SH-SY5Y (cell line): ENCODE measurements around the gene TP53I11.

ENCODE experiments used
- GATA2 ChIP-seq: IDR thresholded peaks from 2 replicates; pipeline ENCODE4 v1.6.1; 2011; ENCODE audit warnings: mild to moderate bottlenecking, low read depth, low read length
- GATA3 ChIP-seq: IDR thresholded peaks from 2 replicates; pipeline ENCODE4 v1.6.1; 2011; ENCODE audit warnings: low read depth, mild to moderate bottlenecking, low read length, moderate library complexity

TP53I11 gene

DNA sequence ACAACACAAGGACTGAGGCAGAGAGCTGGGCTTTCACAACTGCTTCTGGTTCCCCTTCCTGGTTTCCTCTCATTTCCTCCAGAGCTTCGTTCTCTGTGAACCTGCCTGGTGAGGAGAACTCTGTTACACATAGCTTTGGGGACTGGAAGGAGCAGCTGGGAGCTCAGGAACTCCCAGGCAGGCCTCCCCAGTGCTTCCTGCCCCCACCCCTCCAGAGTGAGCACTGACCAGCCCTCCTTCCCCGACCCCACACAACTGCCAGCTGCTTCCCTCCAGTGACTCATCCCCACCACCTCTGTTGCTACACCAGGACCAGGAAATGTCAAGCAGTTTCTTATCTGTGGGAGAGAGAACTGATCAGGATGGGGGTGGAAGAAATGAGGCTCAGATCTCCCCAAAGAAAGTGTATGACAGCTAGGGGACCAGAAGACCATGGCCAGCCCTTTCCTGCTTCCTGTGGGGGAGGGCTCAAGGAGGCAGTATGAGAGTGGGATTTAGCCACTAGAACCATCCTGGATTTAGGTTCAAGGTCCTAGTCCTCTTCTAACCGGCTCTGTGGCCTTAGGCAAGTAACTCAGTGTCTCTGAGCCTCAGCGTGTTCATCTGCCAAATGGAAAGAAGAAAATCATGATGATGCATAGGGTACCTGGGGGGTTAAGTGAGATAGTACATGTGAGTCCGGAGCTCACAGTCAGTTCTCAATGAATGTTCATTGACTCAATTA, 4.5 kb upstream of the TP53I11 start:
- TF ChIP-seq GATA3 = no peak
- no peak for TF ChIP-seq GATA2

DNA sequence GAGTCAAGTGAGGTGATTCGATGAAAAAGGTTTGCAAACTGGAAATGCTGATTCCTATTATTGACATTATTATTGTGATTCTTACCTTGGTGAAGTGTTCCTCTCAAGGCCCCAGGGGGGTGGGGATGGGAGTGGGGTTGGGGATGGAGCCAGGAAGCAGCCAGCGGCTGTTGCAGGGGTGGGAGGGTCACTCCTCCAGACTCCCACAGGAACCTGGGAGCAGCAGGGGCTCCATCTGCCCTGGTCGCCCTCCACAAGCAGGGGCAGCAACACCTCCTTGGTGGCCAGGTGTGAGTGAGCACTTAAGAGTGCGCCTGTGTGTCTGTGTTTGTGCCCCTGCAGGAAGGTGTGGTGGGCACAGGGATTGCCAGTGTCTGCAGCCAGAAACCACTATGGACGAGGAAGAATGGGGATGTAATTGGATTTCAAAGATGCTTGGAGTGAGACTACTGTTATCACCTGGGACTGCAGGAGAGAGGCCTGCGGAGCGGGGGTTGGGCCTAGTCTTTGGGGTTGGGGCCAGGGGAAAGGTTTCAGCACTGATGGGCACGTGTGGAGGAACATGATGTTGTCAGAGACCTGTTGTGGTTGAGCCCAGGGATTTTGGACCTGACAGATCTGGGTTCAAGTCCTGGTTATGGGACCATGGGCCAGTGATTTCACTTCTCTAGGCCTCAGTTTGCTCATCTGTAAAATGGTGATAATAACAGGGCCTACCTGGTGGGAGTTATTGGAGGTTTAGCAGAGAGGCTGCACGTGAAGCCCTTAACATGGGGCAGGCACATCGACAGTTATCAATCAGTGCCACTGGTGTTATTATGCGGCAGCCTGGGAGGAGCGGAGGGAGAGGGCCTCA, 3.6 kb upstream of the TP53I11 start:
- no peak for TF ChIP-seq GATA2
- TF ChIP-seq GATA3 = no peak

DNA sequence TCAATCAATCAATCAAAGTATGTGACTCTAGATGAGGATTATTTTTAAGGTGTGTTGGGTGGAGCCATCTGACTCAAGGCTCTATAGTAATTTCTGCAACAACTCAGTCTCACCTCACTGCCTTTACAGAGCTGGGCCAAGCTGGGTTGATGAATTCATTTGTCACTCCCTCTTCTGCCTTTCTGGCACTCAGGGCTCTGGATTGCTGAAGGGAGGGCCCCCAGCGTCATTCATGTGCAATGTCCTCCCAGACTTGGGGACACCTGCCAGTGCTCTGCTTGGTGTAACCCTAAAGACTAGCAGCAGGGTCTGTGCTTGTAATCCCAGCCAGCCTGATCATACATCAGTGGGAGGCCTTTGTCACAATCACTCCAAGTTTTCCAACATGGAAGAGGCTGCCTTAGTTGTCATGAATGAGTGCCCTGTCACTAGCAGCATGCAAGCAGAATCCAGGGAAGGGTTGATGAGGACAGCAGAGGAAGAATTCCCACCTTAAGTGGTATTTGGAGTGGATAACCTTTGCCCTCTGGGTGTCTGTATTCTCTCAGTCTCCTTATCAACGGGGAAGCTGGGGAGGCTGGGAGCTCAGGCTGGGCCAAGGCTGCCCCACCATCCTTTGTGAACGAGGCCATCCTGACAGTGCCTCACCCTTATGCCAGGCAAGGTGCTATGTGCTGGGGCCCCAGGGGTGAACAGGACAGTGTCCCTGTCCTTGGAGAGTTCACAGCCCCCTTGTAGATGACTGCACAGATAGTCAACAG, 2.0 kb upstream of the TP53I11 start:
- TF ChIP-seq GATA3 (no peak), GATA2 (no peak)

DNA sequence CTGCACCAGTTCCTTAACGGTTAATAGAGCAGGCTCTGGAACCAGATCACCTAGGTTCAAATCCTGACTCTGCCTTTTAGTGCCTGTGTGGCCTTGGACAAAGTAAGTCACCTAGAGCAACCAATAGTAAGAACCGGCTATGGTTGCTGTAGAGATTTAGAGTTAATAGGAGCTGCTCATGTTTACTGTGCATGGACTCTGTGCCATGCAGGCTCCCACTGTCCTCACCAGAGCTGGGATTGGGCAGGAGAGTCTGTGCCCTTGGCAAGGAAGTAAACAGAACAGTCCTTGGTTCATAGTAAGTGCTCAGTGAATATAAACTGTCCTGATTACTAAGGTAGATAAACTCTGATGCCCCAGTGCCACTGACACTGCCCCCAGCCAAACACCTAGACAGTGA, 1.4 kb upstream of the TP53I11 start:
- TF ChIP-seq GATA2 (no peak), GATA3 (no peak)

DNA sequence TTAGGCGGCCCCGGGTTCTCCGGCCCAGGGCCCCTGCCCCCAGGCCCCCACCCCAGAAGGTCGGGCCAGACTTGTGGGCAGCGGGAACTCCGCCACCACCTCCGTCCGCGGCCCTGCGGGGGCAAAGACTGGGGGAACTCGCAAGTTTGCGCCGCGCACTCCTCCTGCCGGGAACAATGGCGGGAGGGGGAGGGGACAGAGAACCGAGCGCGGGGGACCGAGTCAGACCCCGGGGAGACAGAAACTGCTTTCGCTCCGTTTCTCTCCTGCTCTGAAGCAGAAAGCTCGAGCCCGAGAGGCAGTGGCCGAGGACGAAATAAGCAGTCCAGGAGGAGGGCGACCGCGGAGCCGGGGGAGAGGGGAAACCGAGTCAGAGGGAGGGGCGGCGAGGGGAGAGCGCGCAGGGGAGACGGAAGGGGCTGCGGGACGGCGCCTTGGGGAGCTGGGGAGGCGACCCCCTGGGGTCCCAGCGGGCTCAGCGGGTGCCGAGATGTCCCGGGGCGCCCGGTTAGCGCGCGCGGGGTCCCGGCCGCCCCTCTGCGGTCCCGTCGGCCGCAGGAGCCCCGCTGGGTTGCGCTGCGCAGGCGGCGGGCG, 555 bp downstream of the TP53I11 start:
- TF ChIP-seq GATA2 (no peak), GATA3 (no peak)

DNA sequence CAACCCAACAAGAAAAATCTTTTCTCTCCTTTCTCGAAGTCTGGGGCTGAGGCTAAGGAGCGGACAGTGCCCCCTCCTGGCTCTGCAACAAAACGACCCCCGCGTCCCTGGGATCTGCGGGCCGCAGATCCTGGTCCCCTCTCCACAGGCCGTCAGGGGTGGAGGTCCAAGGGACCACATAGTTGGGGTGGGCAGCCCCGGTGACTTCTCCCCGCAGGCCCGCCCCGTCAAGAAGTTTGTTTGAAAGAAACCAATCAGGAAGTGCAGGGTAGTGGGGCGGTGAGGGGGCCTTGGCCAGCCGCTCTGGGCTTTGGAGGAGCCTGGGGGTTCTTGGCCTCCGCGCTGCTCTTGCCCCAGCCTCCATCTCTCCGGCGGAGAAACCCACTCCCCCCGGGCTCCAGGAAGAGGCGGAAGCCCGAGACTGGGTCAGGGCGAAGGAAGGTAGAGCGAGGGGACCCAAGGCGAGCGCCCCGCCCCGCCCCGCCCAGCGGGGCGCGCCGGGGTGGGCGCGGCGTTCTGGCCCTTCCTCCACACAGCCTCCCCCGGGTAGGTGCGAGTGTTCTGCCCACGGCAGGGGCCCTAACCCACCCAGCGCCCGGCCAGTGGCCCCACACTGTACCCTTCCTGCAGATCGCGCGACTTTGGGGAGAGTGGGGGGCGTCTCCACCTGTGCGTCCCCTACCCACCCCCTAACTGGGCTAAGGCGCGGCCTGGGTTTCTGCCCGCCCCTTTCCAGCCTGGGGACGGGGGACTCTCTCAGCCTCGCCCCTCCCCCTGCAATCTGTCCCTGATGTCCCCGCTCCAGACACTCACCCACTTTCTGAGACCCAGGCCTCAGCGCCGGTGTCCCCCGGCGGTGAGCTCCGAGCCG, 1.3 kb downstream of the TP53I11 start:
- no peak for TF ChIP-seq GATA2
- TF ChIP-seq GATA3 = no peak

DNA sequence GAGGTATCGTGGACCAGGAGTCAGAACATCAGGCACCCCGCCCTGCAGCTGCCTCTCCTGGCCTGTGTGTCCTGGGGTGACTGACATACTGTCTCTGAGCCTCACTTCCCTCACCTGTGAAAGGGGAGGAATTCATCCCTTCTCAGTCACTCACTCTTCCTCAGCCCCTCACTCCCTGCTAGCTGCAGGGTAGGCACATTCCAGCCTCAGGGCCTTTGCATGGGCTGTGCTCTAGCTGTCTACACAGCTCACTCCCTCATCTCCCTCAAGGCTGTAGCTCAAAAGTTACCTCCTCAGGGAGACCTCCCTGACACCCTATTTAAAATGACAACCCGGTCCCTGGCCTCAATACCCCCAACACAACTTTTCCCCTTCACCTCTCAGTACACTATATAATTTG, 2.5 kb downstream of the TP53I11 start:
- TF ChIP-seq GATA3 (no peak), GATA2 (no peak)

DNA sequence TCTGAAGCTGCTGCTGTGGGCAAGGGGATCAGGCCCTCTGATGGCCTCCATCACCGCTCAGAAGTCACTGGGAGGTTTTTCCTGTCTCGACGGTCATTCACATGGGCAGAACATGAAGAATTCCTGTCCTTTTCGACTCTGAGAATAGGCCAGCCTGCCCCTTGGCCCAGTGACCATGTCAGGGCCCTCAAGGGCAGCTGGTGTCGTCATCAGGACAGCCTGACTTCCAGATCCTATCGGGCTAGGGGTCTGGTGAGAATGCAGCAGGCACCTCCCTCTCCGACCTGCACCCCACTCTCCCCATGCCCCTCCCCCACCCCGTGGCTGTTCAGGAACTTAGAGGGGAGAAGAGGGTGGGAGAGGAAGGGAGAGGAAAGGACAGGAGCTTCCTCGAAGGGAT, 3.6 kb downstream of the TP53I11 start:
- TF ChIP-seq GATA3 (no peak), GATA2 (no peak)

DNA sequence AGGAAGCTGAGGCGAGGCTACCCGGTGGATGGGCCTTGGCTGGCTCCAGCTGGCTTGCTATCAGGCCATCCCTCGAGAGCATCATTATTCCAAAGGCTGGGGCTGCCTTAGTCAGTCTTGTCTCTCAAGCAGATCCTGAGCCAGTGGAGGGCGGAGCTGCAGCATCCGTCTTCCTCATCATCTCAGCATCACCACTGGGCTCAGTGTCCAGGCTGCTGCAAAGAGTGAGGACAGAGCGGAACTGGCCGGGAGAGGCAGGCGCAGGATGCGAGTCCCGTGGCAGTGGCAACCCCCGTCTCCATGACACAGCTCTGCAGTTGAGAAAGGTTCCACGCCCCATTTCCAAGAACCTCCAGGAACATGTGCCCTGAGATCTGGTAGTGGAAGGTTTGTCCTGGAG, 4.4 kb downstream of the TP53I11 start:
- no peak for TF ChIP-seq GATA3
- TF ChIP-seq GATA2 = no peak

DNA sequence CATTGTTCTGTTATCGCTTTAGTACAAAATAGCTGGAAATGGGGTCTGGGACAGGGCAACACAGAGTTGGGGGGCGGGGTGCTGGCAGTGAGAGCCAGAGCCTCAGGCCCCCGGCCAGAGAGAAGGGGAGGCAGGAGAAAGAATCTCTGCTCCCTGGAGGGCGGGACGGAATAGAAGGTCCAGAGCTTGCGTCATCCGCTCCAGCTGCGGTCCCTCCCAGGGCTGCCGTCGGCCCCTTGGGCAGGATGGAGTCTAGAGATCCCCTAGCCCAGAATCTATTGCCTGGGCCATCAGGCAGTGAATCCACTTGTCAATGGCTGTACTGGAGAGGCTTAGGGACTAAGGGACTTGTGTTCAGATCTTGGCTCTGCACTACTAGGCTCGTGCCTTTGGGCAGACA, 5.0 kb downstream of the TP53I11 start:
- TF ChIP-seq GATA3 (no peak), GATA2 (no peak)

DNA sequence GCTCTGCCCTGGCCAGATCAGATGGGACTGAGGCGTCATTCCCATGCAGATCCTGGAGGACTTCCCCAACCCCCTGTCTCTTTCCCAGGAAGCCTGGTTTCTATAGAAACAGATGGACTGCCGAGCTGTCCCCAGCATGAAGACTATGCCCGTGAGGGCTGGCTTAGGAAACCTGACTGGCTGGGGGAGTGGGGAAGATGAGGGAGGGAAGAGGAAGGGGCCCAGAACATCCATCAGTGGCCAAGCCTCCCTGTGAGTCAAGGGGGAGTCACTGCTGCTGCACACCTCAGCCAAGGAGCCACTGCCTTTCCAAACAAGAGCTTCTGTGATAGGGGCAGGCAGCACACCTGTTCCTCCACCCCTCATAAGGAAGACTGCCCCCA, 5.8 kb downstream of the TP53I11 start:
- TF ChIP-seq GATA3 = no peak
- TF ChIP-seq GATA2 = no peak

DNA sequence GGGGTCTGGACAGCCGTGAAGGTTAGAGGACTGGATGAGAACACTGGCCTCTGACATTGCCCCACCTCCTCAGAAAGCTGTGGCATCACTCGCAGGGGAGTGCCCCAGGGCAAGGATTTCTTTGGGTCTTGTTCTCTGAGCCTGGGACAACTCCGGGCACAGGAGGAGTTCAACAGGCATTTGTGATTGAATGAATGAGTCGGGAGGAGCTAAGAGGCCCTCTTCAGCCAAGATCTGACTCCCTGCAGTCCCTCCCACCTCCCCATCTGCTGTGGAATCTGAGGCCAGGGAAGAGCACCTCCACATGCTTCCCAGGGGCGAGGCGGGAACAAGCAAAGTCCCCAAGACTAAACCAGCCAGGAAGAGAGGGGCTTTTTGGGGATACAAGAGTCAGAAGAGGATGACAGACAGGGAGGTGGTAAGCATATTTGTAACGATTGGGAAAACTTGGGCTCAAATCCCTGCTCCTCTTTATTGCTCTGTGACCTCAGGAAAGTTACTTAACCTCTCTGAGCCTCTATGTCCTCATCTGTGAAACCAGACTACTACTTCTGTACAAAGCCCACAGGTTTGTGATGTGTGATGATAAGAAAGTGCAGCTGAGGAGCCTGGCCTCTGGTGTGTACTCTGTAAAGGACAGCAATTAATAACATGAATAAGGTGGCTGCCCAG, 6.4 kb downstream of the TP53I11 start:
- TF ChIP-seq GATA3 (no peak), GATA2 (peak; percentile 75)

DNA sequence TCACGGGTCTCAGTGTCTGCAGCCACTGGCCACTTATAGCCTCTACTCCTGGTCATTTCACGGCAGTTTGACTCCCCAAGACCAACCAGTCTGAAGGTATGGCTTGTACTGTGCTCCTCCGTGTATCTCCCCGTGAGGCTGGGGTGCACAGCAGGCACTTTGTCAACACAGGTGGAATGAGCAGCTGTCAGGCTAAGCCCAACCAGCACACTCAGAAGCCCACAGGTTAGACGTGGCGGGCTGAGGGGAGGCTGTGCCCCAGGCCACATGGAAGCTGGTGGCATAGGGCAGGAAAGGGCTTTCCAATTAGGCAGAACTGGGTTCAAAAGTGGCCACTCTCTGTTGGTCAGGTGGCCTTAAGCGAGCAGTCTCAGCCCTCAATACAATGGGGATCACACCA, 7.0 kb downstream of the TP53I11 start:
- TF ChIP-seq GATA3 (no peak), GATA2 (no peak)

DNA sequence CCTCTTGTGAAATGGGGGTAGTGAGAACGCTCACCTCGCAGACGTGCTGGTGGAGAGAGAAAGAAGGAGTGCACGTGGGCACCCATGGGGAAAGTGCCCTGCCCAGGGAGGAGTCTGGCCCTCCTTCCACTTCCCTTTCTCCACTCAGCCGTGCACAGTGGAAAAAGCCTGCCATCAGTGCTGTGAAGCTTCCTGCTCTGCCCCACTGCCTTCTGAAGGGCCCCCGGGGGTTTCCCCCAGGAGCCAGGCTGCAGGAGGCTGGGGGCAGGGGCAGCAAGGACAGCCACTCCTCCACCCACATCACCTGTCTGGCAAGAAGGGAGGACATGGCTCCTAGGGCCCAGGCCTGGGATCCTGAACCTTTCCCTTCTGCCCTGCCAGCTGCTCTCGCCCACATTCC, 7.6 kb downstream of the TP53I11 start:
- TF ChIP-seq GATA3 (no peak), GATA2 (no peak)
